IPS-18c (cell line): Measurements from ENCODE around the gene VMP1.
"Not testable (repeated sequence)": the region's sequence is repeated elsewhere in the genome, so short reads cannot be mapped to it uniquely, and the experiment has no call there.

Source experiments
- H3K4me3 ChIP-seq: 2 replicates; pipeline ENCODE4 v1.7.0; 2013; ENCODE audit warnings: low read depth, mild to moderate bottlenecking, low read length, moderate library complexity; ENCODE audit not compliant: insufficient read depth
- H3K9me3 ChIP-seq: one replicate; pipeline ENCODE4 v1.6.1; 2013; ENCODE audit warnings: mild to moderate bottlenecking, low read length, moderate library complexity; ENCODE audit not compliant: control insufficient read depth, insufficient read depth

Gene VMP1

DNA sequence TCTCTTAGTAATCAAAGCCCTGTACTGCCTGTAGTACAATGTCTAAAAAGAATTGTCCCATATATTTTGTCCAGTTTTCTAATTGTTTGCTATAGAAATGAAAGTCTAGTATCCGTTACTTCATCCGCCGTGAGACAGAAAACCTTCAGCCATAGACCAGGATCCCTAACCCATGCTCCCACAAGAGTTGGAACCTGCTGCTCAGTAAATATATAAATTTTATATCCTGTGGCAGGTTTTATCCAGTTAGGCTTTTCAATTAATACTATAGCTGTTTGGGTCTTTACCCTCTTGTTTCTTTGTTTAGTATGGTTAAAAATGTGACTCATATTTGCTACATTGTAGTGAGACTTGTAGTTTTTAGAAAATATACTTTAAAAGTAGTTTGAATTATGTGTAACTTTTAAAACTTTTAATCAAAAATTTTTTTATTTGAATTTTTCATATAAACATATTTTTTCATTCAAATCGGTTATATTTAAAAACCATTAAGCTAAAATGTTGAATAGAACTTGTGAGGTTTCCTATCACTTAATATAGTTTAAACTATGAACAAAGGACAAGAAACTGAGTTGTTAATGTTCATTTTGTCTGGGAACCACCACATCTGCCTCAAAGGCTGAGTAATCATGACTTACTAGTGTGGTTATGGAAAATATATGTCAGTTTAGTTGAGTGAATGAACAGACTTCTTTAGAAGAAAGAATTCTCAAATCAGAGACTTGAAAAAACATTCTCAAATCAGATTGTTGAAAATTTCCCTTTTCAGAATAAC, 54.8 kb downstream of the VMP1 start:
- H3K4me3 ChIP-seq: no peak overlapping the region
- H3K9me3 ChIP-seq: no peaks in the 10 kb centered on the region

GRCh38 chr17:59762824-59763374, 55.4 kb downstream of the VMP1 start:
- no peak overlapping the region for H3K4me3 ChIP-seq
- no peaks in the 10 kb centered on the region for H3K9me3 ChIP-seq

GRCh38 chr17:59763861-59764260, 56.4 kb downstream of the VMP1 start:
- Histone ChIP-seq H3K4me3 (no peak overlapping the region), H3K9me3 (no peaks in the 10 kb centered on the region)

DNA sequence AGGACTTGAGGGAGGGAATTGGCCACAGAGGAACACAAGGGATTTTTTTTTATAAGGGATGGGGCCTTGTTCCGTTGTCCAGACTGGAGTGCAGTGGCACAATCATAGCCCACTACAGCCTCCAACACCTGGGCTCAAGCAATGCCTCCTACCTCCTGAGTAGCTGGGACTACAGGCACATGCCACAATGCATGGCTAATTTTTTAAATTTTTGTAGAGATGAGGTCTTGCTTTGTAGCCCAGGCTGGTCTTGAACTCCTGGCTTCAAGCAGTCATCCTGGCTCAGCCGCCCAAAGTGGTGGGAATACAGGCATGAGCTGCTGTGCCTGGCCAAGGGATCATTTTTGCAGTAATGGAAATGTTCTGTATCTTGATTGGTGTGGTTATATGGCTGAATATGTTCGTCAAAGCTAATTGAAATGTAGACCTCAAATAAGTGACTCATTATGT, 56.9 kb downstream of the VMP1 start:
- H3K4me3 ChIP-seq: no peak overlapping the region
- H3K9me3 ChIP-seq: no peaks in the 10 kb centered on the region

DNA sequence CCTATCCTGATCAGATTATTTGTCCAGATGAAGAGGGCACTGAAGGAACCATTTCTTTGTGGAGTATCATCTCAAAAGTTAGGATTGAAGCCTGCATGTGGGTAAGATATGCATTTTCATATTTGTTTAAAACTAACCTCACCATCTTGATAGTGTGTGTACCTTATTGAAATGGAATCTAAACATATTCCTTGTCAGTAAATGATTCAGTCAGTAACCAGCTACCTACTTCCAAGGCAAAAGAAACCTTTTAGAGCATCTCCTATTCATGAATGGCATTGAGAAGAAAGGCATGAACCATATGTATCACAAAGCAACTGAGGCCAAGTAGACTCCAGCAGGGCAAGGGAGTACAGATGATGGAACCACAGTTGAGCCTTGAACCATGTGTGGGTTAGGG, 57.6 kb downstream of the VMP1 start:
- H3K9me3 ChIP-seq: no peaks in the 10 kb centered on the region

DNA sequence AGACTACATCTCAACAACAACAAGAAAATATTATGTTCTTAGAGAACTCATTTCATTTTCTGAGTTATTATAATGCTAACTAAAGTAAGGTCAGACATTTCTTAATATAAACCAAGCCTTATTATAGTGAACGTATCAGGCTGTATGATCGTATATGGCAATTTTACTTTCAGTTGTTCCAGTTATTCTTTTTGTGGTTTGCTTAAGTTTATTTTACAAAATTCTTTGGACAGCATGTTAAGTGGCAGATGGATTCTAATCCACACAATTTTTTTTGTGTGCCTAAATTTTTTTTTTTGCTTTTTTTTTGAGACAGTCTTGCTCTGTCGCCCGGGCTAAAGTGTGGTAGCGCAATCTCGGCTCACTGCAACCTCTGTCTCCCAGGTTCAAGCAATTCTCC, 59.0 kb downstream of the VMP1 start:
- no peak overlapping the region for H3K4me3 ChIP-seq
- no peaks in the 10 kb centered on the region for H3K9me3 ChIP-seq

More for the DNA sequence above, 57.6 kb downstream of the VMP1 start:
- no peak overlapping the region for H3K4me3 ChIP-seq

DNA sequence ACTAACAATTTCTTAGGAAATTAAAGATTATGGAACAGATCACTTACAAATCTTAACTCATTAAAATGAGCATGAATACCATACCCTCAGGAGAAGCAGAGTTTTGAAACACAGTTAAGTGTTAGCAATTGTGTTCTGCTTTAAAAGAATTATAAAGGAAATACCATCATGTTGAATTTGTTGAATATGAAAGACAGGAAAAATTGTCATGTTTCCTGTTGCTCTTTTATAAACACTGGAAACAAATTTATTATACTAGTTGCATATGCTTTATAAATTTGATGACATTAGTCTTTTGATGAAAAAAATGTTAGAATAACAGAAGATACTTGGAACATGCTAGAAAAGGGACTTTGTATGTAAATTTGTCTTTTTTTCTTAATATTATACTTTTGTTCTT, 59.7 kb downstream of the VMP1 start:
- H3K4me3 ChIP-seq: no peak overlapping the region
- no peaks in the 10 kb centered on the region for H3K9me3 ChIP-seq

DNA sequence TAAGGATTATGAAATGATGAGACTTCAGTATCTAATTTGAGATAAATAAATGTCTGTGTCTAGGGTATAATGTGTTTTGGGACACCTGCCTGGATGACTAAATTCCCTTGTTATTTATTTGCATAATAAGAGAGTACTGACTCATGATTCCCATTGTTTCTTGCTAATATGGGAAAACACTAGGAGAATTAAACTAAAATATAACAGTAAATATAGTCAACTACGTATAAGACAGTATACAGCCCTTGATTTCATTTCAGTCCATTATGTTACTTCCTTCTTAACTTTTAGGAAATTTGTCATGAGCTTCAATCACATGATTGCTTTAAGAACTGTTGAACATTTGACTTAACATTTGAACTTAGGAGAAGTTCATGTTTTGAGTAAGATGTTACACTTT, 62.4 kb downstream of the VMP1 start:
- Histone ChIP-seq H3K9me3 (no peaks in the 10 kb centered on the region), H3K4me3 (no peak overlapping the region)

DNA sequence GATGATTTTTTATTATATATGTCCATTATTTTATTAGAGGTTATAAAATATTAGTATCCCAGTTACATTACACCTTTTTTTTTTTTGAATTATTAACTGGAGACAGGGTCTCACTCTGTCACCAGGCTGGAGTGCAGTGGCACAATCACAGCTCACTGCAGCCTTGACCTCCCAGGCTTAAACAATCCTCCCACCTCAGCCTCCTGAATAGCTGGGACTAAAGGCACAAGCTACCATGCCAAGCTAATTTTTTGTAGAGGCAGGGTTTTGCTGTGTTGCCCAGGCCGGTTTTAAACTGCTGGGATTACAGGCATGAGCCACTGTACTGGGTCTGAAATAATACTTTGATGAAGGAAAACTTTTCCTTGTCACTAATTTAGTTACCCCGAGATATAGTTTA, 63.6 kb downstream of the VMP1 start:
- H3K4me3 ChIP-seq: no peak overlapping the region
- no peaks in the 10 kb centered on the region for H3K9me3 ChIP-seq

GRCh38 chr17:59775786-59776350, 68.4 kb downstream of the VMP1 start:
- no peak overlapping the region for H3K4me3 ChIP-seq
- no peaks in the 10 kb centered on the region for H3K9me3 ChIP-seq

DNA sequence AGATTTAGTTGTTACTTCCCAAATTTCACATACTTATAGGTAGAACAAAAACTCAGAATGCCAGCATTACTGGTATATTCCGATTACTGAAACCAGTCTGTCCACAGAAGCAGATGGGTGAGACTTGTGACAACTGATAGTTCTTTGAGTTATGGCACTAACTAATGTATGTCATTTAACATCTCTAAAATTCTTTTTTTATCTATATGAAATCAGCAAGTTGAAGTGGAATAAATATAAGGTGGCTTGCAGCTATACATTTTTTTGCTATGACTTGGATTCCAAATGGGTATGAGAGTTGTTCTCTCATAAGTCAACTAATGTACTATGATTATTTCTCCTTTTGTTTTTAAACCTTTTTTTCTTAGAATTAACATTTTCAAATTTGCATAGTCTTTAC, 69.1 kb downstream of the VMP1 start:
- H3K4me3 ChIP-seq: no peak overlapping the region
- H3K9me3 ChIP-seq: no peaks in the 10 kb centered on the region

GRCh38 chr17:59777033-59777432, 69.6 kb downstream of the VMP1 start:
- Histone ChIP-seq H3K9me3 (no peaks in the 10 kb centered on the region), H3K4me3 (no peak overlapping the region)

DNA sequence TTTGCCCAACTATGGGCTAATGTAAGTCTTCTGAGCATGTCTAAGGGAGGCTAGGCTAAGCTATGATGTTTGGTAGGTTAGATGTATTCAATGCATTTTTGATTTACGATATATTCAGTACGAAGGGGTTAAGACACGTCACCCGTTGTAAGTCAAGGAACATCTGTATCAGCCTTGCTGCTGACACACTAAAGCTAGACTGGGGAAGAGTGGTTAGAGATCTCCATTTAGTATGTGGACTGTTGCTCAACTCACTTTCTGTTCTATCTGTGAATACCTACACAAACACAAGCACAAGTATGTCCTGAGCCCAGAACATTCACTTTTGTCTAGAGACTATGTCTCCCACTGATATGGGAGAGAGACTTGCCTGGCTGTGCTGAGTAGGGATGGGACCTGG, 71.5 kb downstream of the VMP1 start:
- no peaks in the 10 kb centered on the region for H3K9me3 ChIP-seq
- no peak overlapping the region for H3K4me3 ChIP-seq

GRCh38 chr17:59779521-59779920, 72.1 kb downstream of the VMP1 start:
- no peak overlapping the region for H3K4me3 ChIP-seq
- no peaks in the 10 kb centered on the region for H3K9me3 ChIP-seq

DNA sequence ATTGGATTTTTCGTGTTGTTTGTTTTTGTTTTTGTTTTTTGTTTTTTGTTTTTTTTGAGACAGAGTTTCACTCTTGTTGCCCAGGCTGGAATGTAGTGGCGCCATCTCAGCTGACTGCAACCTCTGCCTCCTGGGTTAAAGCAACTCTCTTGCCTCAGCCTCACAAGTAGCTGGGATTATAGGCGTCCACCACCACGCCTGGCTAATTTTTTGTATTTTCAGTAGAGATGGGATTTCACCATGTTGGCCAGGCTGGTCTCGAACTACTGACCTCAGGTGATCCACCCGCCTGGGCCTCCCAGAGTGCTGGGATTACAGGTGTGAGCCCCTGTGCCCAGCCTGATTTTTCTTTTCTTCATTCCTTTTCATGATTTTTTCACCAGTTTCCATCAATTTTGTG, 73.1 kb downstream of the VMP1 start:
- H3K4me3 ChIP-seq, H3K9me3 ChIP-seq: not testable (repeated sequence)

DNA sequence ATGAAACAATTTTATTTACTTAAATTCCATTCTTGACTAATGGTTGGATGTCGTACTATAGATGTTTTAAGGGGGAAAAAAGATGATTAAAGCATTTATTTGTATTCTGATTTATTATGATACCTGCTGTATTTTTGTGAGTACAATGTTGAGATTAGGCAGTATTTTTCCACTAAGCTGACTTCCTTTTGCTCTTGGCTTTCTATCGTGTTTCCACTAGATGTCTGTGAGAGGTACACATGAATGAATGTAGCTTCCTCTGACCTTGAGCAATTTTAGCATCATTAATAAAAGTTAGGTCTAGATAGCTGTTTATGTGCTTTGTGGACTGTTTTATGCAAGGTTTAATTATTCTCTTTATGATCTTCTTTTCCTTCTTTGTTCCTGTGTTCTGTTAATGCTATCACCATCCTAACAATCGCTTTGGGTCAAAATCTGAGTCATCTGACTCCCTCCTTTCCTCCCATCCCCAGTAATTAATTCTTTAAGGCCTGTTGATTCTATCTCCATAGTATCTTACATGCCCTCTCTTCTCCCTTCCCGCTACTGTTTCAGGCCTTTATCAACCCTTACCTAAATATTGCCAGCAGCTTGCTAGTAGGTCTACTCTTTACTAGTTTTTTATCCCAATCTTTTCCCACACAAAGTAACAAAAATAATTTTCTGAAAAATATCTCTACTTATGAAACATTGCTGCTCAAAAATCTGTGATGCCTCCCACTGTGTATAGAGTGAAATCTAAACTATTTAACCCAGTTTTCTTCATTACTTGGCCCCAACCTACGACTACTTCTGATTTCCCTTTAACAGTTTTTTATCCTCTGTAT, 76.0 kb downstream of the VMP1 start:
- H3K9me3 ChIP-seq: no peaks in the 10 kb centered on the region
- no peak overlapping the region for H3K4me3 ChIP-seq

- no peak overlapping the region for H3K4me3 ChIP-seq
- no peaks in the 10 kb centered on the region for H3K9me3 ChIP-seq
Measured at GRCh38 chr17:59785091-59785799, 77.8 kb downstream of the VMP1 start.
